Ectodermal cell (in vitro differentiated cells): ENCODE measurements around the gene KCNJ1.

ENCODE experiments used
- H3K27ac ChIP-seq: 2 replicates; pipeline ENCODE4 v1.7.0; 2013; ENCODE audit warnings: mild to moderate bottlenecking, low read depth, low read length; ENCODE audit not compliant: insufficient read depth, poor library complexity, severe bottlenecking
- H3K27me3 ChIP-seq: 2 replicates; pipeline ENCODE4 v1.7.0; 2013; ENCODE audit warnings: mild to moderate bottlenecking, low read length; ENCODE audit not compliant: insufficient read depth, control insufficient read depth, poor library complexity, severe bottlenecking
- H3K36me3 ChIP-seq: one replicate; pipeline ENCODE4 v1.7.0; 2013; ENCODE audit warnings: low read length; ENCODE audit not compliant: control insufficient read depth, insufficient read depth
- H3K4me1 ChIP-seq: one replicate; pipeline ENCODE4 v1.7.0; 2013; ENCODE audit warnings: low read length; ENCODE audit not compliant: control insufficient read depth, insufficient read depth
- H3K4me3 ChIP-seq: 2 replicates; pipeline ENCODE4 v1.7.0; 2013; ENCODE audit warnings: low read depth, low read length, control low read depth; ENCODE audit not compliant: insufficient read depth
- H3K9me3 ChIP-seq: 2 replicates; pipeline ENCODE4 v1.7.0; 2013; ENCODE audit warnings: mild to moderate bottlenecking, low read length, moderate library complexity; ENCODE audit not compliant: control insufficient read depth
- WGBS, 2 experiments: methylation state at CpG; one replicate each; pipeline ENCODE4 v1.1.7; 2013; ENCODE audit warnings: missing lambda C conversion rate in 2 of 2; 5-methylcytosine and 5-hydroxymethylcytosine counted together

The KCNJ1 gene

GRCh38 chr11:128868841-128869671 lies 2.0 kb upstream of the KCNJ1 start:
- WGBS, 2 experiments = 96 to 97% methylated on average over 10 of the region's 10 CpGs
- Histone ChIP-seq H3K27me3 (no peaks in the 10 kb centered on the region), H3K36me3 (no peaks in the 10 kb centered on the region), H3K4me1 (peaks cover 24% of the 10 kb centered on the region), H3K9me3 (no peaks in the 10 kb centered on the region), H3K27ac (no peak overlapping the region), H3K4me3 (no peak overlapping the region)

- Histone ChIP-seq H3K9me3 (no peaks in the 10 kb centered on the region), H3K27ac (no peak overlapping the region), H3K4me3 (no peak overlapping the region), H3K36me3 (no peaks in the 10 kb centered on the region), H3K27me3 (no peaks in the 10 kb centered on the region), H3K4me1 (peaks cover 3% of the 10 kb centered on the region)
- whole genome bisulfite sequencing, 2 experiments = 80 to 100% methylated on average over 1 of the region's 1 CpG
Measured at GRCh38 chr11:128865490-128865889, 1.6 kb downstream of the KCNJ1 start.

GRCh38 chr11:128862908-128863660 lies 4.0 kb downstream of the KCNJ1 start:
- Histone ChIP-seq H3K9me3 (no peaks in the 10 kb centered on the region), H3K4me3 (no peak overlapping the region), H3K4me1 (no peaks in the 10 kb centered on the region), H3K27ac (no peak overlapping the region), H3K27me3 (peaks cover 13% of the 10 kb centered on the region), H3K36me3 (no peaks in the 10 kb centered on the region)
- WGBS, 2 experiments = 88 to 90% methylated on average over 4 of the region's 4 CpGs

- H3K9me3 ChIP-seq = no peaks in the 10 kb centered on the region
- no peak overlapping the region for H3K27ac ChIP-seq
- H3K4me1 ChIP-seq = no peaks in the 10 kb centered on the region
- WGBS, 2 experiments = 89 to 93% methylated on average over 9 of the region's 9 CpGs
- peaks cover 13% of the 10 kb centered on the region for H3K27me3 ChIP-seq
- no peak overlapping the region for H3K4me3 ChIP-seq
- no peaks in the 10 kb centered on the region for H3K36me3 ChIP-seq
Measured at GRCh38 chr11:128862406-128862805, 4.7 kb downstream of the KCNJ1 start.

- no peak overlapping the region for H3K4me3 ChIP-seq
- WGBS, 2 experiments = 93 to 96% methylated on average over 16 of the region's 16 CpGs
- no peaks in the 10 kb centered on the region for H3K4me1 ChIP-seq
- H3K36me3 ChIP-seq = no peaks in the 10 kb centered on the region
- H3K27me3 ChIP-seq = peaks cover 13% of the 10 kb centered on the region
- no peak overlapping the region for H3K27ac ChIP-seq
- no peaks in the 10 kb centered on the region for H3K9me3 ChIP-seq
Measured at GRCh38 chr11:128860571-128861361, 6.3 kb downstream of the KCNJ1 start.

GRCh38 chr11:128859563-128860441 lies 7.3 kb downstream of the KCNJ1 start:
- 36 to 37% methylated on average over 33 of the region's 33 CpGs for WGBS, 2 experiments
- H3K9me3 ChIP-seq = no peaks in the 10 kb centered on the region
- H3K4me1 ChIP-seq = no peaks in the 10 kb centered on the region
- H3K27ac ChIP-seq = no peak overlapping the region
- H3K4me3 ChIP-seq = no peak overlapping the region
- H3K36me3 ChIP-seq = no peaks in the 10 kb centered on the region
- H3K27me3 ChIP-seq = peaks cover 13% of the 10 kb centered on the region

GRCh38 chr11:128857341-128857740 lies 9.8 kb downstream of the KCNJ1 start:
- H3K27ac ChIP-seq = no peak overlapping the region
- no peaks in the 10 kb centered on the region for H3K4me1 ChIP-seq
- H3K36me3 ChIP-seq = no peaks in the 10 kb centered on the region
- no peak overlapping the region for H3K4me3 ChIP-seq
- H3K27me3 ChIP-seq = peaks cover 13% of the 10 kb centered on the region
- H3K9me3 ChIP-seq = no peaks in the 10 kb centered on the region
- 90 to 100% methylated on average over 2 of the region's 2 CpGs for WGBS, 2 experiments

- Histone ChIP-seq H3K36me3 (no peaks in the 10 kb centered on the region), H3K27me3 (peaks cover 13% of the 10 kb centered on the region), H3K4me1 (no peaks in the 10 kb centered on the region), H3K27ac (no peak overlapping the region), H3K9me3 (no peaks in the 10 kb centered on the region), H3K4me3 (no peak overlapping the region)
- 94 to 95% methylated on average over 6 of the region's 6 CpGs for WGBS, 2 experiments
Measured at GRCh38 chr11:128856241-128856640, 10.9 kb downstream of the KCNJ1 start.

- Histone ChIP-seq H3K27me3 (peaks cover 13% of the 10 kb centered on the region), H3K27ac (no peak overlapping the region), H3K9me3 (no peaks in the 10 kb centered on the region), H3K4me1 (no peaks in the 10 kb centered on the region), H3K4me3 (no peak overlapping the region), H3K36me3 (no peaks in the 10 kb centered on the region)
- 88 to 90% methylated on average over 7 of the region's 7 CpGs for WGBS, 2 experiments
Measured at GRCh38 chr11:128854841-128855240, 12.3 kb downstream of the KCNJ1 start.
